WERI-Rb-1 (cell line): Measurements from ENCODE around the gene PDE4B.

Experiments
- DNase-seq: peaks from one replicate; pipeline ENCODE4 v3.0.0-alpha.2; 2020
- H3K27ac ChIP-seq: fragments of 250-450 bp; sonication (Bioruptor Pico); 2 replicates; pipeline ENCODE4 v1.5.1; 2020; ENCODE audit warnings: mild to moderate bottlenecking, moderate library complexity
- H3K27me3 ChIP-seq: fragments of 250-450 bp; sonication (Bioruptor Pico); 2 replicates; pipeline ENCODE4 v1.5.1; 2021; ENCODE audit warnings: mild to moderate bottlenecking, low read depth, moderate library complexity; ENCODE audit not compliant: insufficient read depth, severe bottlenecking
- H3K36me3 ChIP-seq: fragments of 250-450 bp; sonication (Bioruptor Pico); 2 replicates; pipeline ENCODE4 v1.5.1; 2020; ENCODE audit warnings: mild to moderate bottlenecking, moderate library complexity
- H3K4me3 ChIP-seq: 2 replicates; pipeline ENCODE4 v1.5.1; 2011; ENCODE audit warnings: low read depth, mild to moderate bottlenecking, control low read depth, low read length
- H3K9me3 ChIP-seq: fragments of 250-450 bp; sonication (Bioruptor Pico); 2 replicates; pipeline ENCODE4 v1.5.1; 2021; ENCODE audit warnings: mild to moderate bottlenecking, moderate library complexity; ENCODE audit not compliant: severe bottlenecking
- CTCF ChIP-seq: IDR thresholded peaks from 2 replicates; pipeline ENCODE4 v1.5.1; 2011; ENCODE audit warnings: low read depth, mild to moderate bottlenecking, control low read depth, inconsistent platforms, low read length

PDE4B gene

GRCh38 chr1:66341446-66342089 lies 548.9 kb downstream of the PDE4B start:
- Histone ChIP-seq H3K36me3 (no peaks in the 10 kb centered on the region), H3K9me3 (peaks cover 2% of the 10 kb centered on the region), H3K27me3 (no peaks in the 10 kb centered on the region), H3K4me3 (no peak overlapping the region), H3K27ac (no peak overlapping the region; the same call in 1 of the 2 replicates)
- no peak for TF ChIP-seq CTCF
- no peak for DNase-seq

GRCh38 chr1:66342707-66343106 lies 550.0 kb downstream of the PDE4B start:
- Histone ChIP-seq H3K36me3 (no peaks in the 10 kb centered on the region), H3K27me3 (no peaks in the 10 kb centered on the region), H3K9me3 (peaks cover 2% of the 10 kb centered on the region), H3K4me3 (no peak overlapping the region), H3K27ac (no peak overlapping the region)
- TF ChIP-seq CTCF: no peak
- no peak for DNase-seq

GRCh38 chr1:66343569-66344325 lies 551.1 kb downstream of the PDE4B start:
- Histone ChIP-seq H3K27me3 (no peaks in the 10 kb centered on the region), H3K9me3 (peaks cover 2% of the 10 kb centered on the region), H3K27ac (peak overlapping the region; percentile 29), H3K4me3 (no peak overlapping the region), H3K36me3 (no peaks in the 10 kb centered on the region)
- peak; percentile 77 for DNase-seq
- peak; percentile 58 for TF ChIP-seq CTCF

- TF ChIP-seq CTCF: no peak
- no peaks in the 10 kb centered on the region for H3K36me3 ChIP-seq
- peaks cover 2% of the 10 kb centered on the region for H3K9me3 ChIP-seq
- DNase-seq: no peak
- no peak overlapping the region for H3K27ac ChIP-seq
- H3K27me3 ChIP-seq: no peaks in the 10 kb centered on the region
- H3K4me3 ChIP-seq: no peak overlapping the region
Measured at GRCh38 chr1:66346057-66346795, 553.5 kb downstream of the PDE4B start.

GRCh38 chr1:66346873-66347272 lies 554.2 kb downstream of the PDE4B start:
- no peak for DNase-seq
- Histone ChIP-seq H3K36me3 (no peaks in the 10 kb centered on the region), H3K4me3 (no peak overlapping the region), H3K9me3 (peaks cover 2% of the 10 kb centered on the region), H3K27ac (no peak overlapping the region), H3K27me3 (no peaks in the 10 kb centered on the region)
- TF ChIP-seq CTCF: no peak
